GM18520 (cell line): ENCODE data around the gene TBC1D22A.

Experiments used
- ATAC-seq: cut with Tn5 transposase; IDR thresholded peaks from one replicate; pipeline ENCODE4 v1.9.1; 2021; ENCODE audit not compliant: unreplicated experiment

Gene TBC1D22A

DNA sequence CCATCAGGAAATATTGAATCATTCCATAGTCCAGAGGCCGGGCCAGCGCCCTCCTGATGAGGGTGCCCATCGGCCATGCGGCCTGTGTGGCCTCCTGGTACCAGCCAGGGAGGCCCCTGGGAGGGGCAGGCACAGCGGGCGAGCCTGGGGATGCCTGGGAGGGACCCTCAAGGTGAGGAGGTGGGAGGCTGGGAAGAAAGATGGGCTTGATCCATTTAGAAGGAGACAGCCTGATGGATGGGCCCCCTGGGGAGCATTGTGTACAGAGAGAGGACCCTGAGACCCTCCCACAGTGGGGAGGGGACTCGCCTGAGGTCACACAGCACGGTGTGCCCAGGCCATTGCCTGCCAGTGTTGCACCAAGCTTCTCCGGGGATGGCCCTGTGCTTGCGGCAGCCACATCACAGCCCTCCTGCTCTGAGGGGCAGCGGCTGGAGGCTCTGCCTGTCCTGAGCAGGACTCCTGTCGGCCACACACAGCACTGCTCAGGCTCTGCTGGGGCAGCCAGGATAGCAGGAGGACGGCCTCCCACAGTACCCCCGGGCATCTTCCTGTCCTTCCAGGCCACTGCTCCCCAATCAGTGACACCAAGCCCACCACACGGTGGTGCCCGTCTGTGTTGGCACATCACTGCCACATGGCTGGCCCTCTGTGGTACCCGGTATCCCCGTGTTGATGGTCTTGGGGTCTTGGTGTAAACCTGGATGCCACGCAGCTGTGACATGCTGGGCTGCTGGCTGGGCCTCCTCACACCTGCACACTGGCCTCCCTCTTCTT lies 290.0 kb downstream of the TBC1D22A start:
- ATAC-seq = no peak

DNA sequence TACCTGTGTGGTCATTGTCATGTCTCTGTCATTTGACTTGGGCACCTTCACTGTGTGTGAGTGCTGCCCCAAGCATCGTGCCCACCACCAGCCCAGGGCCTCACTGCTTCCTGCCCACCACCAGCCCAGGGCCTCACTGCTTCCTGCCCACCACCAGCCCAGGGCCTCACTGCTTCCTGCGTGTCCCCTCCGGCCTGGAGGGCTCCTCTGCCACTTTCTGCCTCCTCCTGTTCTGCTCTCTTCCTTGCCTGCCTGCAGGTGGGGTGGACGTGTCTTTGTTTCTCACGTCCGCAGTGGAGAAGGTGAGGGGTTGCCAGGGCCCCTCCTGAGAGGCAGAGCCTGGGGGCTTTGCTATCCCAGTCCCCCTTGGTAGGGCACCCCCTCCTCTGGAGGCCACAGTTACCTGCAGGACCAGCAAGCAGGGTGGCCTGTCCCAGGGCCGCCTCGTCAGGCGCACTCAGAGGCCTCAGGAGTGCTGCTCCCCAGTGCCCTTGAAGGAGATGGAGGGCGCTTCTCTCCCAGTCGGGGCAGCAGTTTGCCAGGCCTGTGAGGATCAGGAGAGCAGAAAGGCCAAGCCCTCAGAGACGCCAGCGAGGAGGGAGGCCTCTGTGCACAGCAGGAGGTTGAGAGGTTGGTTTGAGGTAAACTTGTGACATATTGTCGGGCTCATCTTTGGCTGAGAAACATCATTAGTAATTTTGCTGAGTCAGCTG lies 290.7 kb downstream of the TBC1D22A start:
- ATAC-seq = no peak

DNA sequence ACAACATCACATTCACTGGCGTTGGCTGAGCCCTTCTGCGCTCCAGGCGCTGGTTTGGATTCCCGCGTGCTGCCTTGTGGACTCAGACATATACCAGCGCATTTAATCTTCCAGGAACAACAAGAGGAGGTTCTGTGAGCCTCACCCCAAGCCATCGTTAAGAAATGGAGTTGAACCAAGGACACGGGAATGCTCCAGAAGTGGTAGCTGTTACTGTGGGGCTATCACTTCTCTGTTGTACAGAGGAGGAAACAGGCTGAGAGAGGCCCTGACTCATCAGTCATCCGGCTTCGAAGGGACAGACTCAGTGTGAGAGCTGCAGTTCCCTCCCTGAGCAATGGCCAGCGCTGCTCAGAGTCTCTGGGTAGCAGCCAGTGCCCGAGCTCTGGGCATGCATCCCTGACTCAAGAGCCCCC lies 291.3 kb downstream of the TBC1D22A start:
- ATAC-seq = no peak

DNA sequence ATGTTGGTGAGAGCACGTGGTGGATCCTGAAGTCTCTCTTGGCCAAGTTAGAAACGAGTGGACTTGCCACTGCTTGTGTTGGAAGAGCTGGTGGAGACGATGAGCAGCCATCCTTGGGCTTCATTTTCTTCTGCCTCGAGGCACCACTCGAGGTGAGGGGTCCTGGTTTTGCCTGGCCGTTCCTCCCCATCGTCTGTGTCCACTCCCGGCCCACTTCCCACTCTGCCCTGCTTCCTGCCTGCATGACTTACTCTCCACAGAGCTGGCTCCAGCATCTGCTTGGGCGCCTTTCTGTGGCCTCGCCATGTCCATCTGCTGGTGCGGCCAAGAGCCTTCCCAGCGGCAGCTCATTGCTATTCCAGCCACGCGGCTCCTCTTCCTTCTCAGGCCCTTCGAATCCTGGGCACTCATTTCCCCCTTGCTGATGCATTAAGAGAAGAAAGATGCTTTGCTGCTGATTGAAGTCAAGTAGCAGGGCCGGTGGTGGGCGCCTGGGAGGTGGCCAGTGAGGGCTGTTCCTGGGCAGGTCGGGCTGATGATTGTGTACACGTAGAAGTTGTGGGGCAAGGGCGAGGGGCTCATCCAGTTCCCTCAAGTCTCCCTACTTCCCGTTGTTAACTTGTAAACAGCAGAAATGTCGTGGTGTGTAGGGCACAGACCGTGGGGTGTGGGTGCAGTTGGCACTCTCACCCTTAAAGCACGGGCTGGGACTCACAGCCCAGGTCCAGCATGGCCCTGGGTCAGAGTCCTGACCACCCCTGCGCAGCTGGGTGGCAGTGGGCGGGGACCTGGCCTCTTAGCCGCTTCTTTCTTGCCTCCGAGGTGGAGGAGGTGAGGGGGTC lies 292.0 kb downstream of the TBC1D22A start:
- no peak for ATAC-seq

DNA sequence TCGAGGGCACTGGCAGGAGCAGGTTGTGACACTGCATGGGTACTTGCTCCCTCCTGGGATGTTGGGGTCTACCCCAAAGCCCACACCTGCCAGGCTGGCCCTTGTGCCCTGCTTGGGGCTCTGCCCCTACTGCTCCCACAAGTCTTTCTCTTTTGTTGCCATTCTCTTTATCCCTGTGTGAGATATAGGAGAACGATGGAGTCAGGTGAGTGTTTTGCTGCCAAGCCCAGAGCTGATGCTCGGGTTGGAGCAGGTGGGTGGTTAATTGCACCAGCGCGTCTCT lies 292.6 kb downstream of the TBC1D22A start:
- no peak for ATAC-seq

DNA sequence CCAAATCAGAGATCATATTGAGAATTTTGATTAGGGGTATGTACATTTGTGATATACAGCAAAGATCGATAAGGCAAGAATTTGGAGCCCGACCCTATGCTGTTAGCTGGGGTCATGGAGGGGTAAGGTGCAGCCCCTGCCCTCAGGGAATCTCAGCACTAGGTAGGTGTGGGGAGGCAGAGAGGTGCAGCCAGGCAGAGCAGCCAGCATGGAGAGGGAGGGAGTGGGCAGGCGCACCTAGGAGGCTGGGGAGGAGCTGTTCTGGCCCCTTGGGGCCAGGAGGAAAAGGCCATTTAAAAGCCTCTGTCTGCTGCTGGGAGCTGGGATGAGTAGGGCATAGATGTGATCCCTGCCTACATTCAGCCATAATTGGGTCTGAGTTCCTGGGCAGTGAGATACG lies 293.0 kb downstream of the TBC1D22A start:
- no peak for ATAC-seq

DNA sequence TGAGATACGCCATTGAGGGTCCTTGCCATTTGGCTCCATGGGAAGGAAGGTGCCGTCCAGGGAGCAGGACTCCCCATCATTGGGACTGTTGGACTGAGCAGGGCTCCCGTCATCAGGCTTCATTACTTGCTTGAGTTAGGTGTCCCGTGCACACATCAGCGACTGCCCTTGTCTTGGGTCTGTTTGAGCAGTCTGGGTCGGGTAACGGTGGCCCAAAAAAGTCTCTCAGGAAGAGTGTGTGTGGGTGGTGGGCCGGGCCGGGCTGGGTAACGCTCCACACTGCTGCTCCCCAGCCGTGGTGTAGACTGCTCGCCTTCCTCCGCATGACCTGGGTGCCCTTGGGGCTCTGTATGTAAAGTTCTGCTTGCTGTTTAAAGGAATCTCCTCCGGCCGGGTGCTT lies 293.5 kb downstream of the TBC1D22A start:
- ATAC-seq = no peak

DNA sequence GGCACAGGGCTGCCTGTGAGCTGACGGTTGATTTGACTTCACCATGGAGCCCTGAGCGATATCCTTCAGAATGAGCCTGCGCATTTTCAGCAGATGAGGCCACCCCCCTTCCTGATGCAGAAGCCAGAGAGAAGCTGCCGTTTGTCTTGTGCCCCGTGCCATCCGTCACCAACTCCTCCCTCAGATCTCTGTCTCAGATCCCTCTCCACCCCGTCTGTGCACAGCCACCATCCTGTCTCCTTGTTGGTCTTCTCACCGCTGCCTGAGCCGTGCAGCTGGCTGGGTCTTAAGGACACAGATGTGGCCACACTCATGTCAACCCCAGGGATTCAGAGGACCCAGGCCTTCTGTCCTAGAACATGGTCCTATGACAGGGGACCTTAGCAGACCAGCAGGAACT lies 293.9 kb downstream of the TBC1D22A start:
- no peak for ATAC-seq

DNA sequence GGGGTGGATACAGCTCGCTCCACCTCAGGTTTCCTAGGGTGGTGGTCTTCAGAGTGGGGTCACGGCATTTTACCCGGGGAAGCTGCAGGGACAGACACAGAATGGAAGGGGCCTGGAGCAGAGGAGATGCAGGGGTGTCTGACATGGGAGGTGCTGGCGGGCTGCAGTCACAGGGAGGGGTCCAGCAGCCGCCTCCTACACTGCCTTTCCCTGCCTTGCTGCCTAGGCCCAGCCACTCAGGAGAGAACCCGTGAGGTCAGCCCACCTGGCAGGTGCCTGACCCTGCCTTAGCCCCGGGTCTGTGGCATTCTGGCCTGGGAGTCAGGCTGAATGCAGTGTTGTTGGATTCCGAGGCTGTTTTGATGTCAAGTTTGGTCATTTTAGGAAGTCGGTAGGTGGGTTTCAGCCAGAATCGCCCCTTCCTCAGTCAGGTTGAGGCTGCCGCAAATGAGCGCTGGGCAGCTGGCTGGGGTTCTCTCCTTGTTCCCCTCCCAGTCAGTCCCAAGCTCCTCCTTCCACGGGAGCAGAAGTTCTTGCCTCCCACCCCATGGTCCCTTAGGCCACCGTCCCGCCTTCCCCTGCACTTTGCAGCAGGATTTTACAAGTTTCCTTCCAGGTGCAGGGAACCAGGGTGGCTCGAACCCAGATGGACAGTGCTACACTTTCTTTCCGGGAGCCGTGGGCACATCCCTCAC lies 294.5 kb downstream of the TBC1D22A start:
- ATAC-seq = no peak

DNA sequence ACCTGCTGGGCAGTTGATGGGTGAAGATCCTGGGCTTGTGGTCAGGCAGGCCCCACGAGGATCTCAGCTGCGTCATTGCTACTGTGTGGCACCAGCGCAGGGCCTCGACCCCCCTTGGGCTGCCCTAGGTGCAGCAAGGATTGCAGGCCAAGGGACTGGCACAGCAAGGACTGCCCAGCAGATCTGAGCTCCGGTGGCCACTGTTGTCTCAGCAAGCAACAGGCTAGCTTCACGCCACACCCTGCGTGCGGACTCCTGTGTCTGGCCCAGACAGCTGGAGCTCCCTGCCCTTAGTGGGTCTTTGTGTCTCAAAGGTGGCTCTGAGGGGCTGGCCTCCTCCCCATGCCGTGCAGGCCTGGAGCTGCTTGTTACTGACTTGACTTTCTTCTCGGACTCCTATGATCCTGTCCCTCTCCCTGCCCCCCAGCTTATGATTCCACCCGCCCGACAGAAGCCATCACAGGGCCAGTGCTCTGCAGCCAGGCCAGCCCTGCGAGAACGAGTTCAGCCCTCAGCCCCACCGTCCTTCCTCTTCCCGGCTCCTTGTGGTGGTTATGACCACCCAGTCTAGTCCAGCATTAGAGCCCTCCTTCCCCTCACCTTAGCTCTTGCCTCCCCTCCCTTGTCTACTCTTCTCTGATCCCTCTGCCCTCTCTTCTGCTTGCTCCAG lies 295.6 kb downstream of the TBC1D22A start:
- no peak for ATAC-seq

DNA sequence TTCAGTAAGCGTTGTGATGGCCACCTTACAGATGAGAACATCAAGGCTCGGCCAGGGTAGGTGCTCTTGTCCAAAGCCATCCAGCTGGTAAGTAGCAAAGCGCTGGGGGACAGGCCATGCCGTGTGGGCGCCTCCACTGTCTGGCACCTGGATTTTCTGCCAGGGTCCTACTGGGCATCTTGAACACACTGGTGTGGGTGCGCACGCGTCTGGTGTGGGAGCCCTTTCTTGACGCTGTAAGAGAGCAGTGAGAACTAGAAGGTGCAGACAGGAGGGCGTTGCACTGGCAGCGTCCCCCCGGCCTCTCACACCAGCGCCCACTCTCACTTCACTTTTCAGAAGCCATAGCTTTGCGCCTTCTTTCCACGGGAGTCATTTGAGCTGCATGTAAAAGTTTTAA lies 296.6 kb downstream of the TBC1D22A start:
- ATAC-seq = no peak

DNA sequence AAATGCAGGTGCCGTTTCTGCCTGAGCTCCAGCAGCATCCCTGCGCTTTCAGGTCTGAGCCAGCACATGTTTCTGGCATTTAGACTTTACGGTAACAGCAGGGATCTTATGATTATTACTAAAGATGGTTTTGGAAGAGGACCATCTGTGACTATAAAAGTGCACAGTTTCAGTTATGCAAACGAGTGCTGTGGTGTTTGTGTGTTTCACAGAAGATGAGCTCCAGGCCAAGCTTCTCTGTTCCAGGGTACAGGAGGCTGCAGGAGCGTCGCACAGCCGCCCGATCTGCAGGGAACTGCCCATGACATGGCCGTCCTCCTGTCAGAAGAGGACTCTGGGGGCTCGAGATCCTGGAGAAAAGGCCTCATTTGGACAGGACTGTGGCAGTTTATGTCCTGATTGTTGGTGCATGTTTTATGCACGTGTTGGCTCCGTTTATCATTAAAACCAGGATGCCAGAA lies 297.3 kb downstream of the TBC1D22A start:
- ATAC-seq = no peak

DNA sequence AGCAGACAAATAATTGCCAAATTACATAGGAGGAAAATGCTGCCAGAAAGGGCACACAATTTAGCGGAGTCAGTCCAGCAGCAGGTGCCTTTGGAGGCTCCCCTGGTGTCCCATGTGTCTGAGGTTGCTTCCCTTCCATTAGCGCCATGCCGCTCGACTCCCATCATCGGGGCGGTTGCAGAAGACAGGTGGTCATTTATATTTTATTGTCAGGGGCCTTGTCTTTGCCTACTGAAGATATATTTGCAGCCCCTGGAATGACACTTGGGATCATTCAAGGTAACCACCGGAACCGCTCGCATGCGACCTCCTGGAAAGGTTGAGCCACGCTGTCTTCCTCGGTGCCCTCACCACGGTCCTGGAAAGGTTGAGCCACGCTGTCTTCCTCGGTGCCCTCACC lies 298.3 kb downstream of the TBC1D22A start:
- ATAC-seq = no peak

DNA sequence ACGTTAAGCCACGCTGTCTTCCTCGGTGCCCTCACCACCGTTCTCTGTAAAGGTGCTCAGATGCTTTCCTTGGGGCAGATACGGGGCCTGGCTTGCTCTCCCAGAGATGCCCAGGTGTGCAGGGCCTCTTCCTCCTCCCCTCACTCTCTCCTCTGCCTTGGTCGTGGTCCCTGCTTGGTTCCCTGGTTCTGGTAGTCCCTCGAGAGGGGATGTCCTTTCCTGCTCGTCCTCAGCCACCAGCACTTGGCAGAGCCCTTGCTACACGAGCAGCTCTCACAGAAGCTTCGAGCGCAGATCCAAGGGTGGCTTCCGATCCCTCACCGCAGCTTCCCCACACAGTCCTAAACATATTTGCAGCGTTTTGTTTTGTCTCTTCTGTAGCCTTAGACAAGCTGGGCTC lies 298.8 kb downstream of the TBC1D22A start:
- no peak for ATAC-seq

DNA sequence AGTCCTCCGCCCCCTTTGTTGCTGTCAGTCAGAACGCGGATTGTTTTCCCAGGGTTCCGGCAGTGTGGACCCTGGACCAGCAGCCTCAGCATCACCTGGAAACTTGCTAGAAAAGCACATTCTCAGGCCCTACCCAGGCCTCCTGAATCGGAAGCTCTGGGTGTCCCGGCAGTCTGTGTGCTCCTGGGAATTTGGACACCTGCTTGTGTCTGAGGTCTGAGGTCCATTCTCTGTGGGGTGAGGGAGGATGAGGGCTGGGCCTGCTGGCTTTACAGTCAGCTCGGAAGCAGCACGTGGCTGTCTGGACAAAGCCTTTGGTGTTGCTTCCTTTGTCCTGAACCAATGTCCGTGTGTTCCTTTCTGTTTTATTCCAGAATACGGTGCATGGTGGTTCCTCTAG lies 299.7 kb downstream of the TBC1D22A start:
- ATAC-seq = no peak

DNA sequence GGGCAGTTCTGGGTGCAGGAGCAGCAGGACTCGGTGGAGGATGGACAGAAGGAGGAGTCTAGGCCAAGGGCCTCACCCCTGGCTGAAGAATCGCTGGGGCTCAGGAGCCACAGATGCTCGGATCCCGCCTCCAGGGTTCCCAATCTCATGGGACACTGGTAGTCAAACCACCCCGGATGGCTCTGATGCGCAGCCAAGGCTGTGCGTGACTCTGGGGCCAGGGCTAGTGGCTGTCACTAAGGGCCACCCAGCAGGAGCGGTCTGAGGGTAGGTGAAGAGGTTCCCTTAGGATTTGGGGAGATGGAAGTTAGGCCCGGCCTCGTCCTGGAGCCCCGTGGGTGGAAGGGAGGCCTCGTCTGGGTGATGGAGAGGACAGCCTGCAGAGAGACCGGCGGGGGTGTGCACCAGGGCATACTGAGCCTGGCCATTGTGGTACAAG lies 300.6 kb downstream of the TBC1D22A start:
- ATAC-seq = no peak

DNA sequence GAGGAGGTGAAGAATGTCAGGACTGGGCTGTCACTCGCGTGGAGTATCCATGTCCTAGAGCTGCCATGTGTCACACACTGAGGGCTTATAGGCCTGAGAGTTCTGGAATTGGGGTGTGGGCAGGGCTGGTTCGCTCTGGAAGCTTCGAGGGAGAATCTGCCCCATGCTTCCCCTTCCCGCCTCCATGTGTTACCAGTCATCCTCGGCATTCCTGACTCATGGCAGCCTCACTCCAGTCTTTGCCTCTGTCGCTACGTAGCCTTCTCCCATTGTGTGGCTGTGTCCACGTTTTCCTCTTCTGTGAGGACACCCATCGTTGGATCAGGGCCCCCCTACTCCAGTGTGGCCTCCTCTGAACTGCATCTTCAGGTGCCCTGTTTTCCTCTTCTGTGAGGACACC lies 301.2 kb downstream of the TBC1D22A start:
- ATAC-seq = no peak

DNA sequence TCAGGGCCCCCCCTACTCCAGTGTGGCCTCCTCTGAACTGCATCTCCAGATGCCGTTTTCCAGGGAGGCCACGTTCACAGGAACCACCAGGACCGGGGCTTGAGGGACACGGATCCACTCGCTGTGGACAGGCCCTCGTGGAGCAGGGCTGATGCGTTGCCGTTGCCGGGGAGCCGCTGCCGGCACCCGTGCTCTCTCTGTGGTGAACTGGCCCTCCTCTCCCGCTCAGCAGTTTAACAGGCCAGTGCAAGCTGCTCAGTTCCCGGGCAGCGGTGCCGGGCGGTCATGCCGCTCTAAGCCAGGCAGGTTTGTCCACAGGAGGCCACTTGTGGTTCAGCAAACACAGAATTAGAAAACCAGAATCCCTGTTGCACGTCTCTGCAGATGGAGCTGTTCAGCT lies 301.6 kb downstream of the TBC1D22A start:
- ATAC-seq = no peak

DNA sequence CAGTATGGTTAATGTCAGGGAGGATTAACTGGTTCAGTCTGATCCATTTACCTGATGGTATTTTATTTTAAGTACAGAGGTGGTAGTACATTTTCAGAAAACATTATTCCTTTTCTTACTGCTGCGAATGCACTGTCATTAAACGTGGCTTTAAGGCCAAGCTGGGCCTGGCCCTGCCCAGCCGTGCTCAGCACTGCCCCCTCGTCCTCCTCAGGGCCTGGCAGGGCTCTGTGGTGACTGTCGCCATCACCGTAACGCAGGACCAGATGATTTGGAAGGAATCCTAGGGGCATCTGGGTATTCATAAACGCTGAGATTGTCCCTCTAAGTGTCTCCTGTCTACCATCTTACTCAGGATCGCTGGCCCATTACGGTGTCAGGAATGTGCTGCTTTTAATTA lies 302.0 kb downstream of the TBC1D22A start:
- no peak for ATAC-seq

DNA sequence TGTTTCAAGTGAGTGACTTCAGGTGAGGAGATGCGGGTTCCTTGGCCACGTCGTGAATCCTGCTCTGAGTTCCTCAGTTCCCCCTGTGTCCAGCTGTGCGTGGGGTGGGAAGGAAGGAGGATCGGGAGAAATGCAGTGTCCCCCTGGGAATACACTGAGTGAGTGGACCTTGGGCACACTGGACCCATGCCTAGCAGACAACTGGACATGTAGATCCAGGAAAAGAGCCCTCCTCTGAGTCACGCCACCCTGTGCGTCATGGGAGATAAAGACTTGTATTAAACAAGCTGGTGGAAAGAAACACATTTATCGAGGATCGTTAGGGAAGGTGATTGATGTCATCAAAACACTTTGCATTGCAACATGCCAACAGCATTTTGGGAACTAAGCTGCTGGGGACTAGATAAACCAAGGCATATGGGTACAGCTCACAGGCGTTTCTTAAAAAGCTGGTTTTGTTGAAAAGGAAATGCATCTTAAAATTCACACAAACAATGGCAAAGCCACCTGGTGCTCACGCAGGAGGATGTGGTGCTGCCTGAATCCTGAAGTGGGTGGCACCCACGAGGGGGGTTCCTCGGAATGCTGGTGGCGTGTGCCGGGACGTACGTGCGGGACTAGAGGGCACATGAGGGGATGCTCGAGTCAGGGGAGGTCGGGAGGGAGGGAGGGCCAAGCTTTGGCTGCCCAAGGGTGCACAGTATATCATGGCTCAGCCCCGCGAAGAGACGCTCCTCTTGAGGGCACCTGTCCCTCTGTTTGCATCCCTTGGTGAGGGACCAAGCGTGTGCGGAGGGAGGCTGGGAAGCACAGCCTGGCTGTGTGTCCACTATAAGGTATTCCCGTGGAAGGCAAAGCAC lies 303.5 kb downstream of the TBC1D22A start:
- no peak for ATAC-seq
